NT2/D1 (cell line): ENCODE results near the gene DQX1.
A peak's percentile ranks its signal among the peaks of the same experiment; 100 is the strongest.

Experiments
- DNase-seq: peaks from one replicate; pipeline ENCODE4 v3.0.0-alpha.2; 2011; ENCODE audit warnings: low read depth, low spot score
- H3K27me3 ChIP-seq: 2 replicates; pipeline ENCODE4 v1.6.0; 2011; ENCODE audit warnings: mild to moderate bottlenecking; ENCODE audit not compliant: insufficient read length, insufficient read depth
- H3K36me3 ChIP-seq: 2 replicates; pipeline ENCODE4 v1.6.1; 2011; ENCODE audit warnings: mild to moderate bottlenecking, low read length, mixed read lengths; ENCODE audit not compliant: insufficient read depth, insufficient read length
- H3K4me1 ChIP-seq: 2 replicates; pipeline ENCODE4 v1.5.1; 2011; ENCODE audit not compliant: insufficient read depth, insufficient read length
- H3K4me3 ChIP-seq: 2 replicates; pipeline ENCODE4 v1.5.1; 2011; ENCODE audit warnings: low read depth; ENCODE audit not compliant: insufficient read length
- H3K9ac ChIP-seq: 2 replicates; pipeline ENCODE4 v1.6.0; 2011; ENCODE audit warnings: low read depth; ENCODE audit not compliant: insufficient read length
- H3K9me3 ChIP-seq: 2 replicates; pipeline ENCODE4 v1.5.1; 2011; ENCODE audit warnings: mild to moderate bottlenecking, low read length; ENCODE audit not compliant: insufficient read depth
- SUZ12 ChIP-seq: IDR thresholded peaks from 2 replicates; pipeline ENCODE4 v1.6.1; 2011; ENCODE audit not compliant: insufficient read length, insufficient read depth; ENCODE audit errors: extremely low read depth
- YY1 ChIP-seq: IDR thresholded peaks from 2 replicates; pipeline ENCODE4 v1.6.1; 2011; ENCODE audit not compliant: insufficient read length, insufficient read depth
- ZNF274 ChIP-seq: IDR thresholded peaks from 2 replicates; pipeline ENCODE4 v1.6.1; 2011; ENCODE audit warnings: mild to moderate bottlenecking, low read depth, low read length

Gene DQX1

GRCh38 chr2:74499267-74499939 is 26.6 kb downstream of the DQX1 start, which contains the start of gene LBX2:
Gene LBX2, minus strand, starts transcription at chr2:74499603. Its CDS starts 66 bp downstream, at chr2:74499537.
- peaks cover 2% of the 10 kb centered on the region for H3K36me3 ChIP-seq
- H3K27me3 ChIP-seq, result peaks cover 92% of the 10 kb centered on the region
- H3K9ac ChIP-seq, result peak within 1 kb of the TSS; percentile 50
- no peaks in the 10 kb centered on the region for H3K9me3 ChIP-seq
- peaks cover 23% of the 10 kb centered on the region for H3K4me1 ChIP-seq
- TF ChIP-seq ZNF274, result no peak
- no peak for TF ChIP-seq YY1
- TF ChIP-seq SUZ12, result peak; percentile 42
- peak within 1 kb of the TSS; percentile 39 for H3K4me3 ChIP-seq
- DNase-seq, result no peak

- Histone ChIP-seq H3K4me1 (peaks cover 23% of the 10 kb centered on the region), H3K36me3 (peaks cover 9% of the 10 kb centered on the region), H3K4me3 (peak overlapping the region; percentile 39), H3K9ac (peak overlapping the region; percentile 33), H3K27me3 (peaks cover 85% of the 10 kb centered on the region), H3K9me3 (no peaks in the 10 kb centered on the region)
- DNase-seq, result no peak
- TF ChIP-seq SUZ12 (peak; percentile 18), YY1 (no peak), ZNF274 (no peak)
Measured at GRCh38 chr2:74498500-74499266, 27.3 kb downstream of the DQX1 start.

GRCh38 chr2:74497777-74498499 is 28.1 kb downstream of the DQX1 start:
- Histone ChIP-seq H3K4me3 (peak overlapping the region; percentile 39), H3K4me1 (peaks cover 23% of the 10 kb centered on the region), H3K36me3 (peaks cover 16% of the 10 kb centered on the region), H3K9ac (peak overlapping the region; percentile 74), H3K27me3 (peaks cover 78% of the 10 kb centered on the region), H3K9me3 (no peaks in the 10 kb centered on the region)
- no peak for TF ChIP-seq YY1
- no peak for TF ChIP-seq ZNF274
- TF ChIP-seq SUZ12, result no peak
- DNase-seq, result no peak

- peaks cover 70% of the 10 kb centered on the region for H3K27me3 ChIP-seq
- H3K9me3 ChIP-seq, result no peaks in the 10 kb centered on the region
- H3K4me3 ChIP-seq, result no peak overlapping the region
- H3K9ac ChIP-seq, result peak overlapping the region; percentile 74
- no peak for TF ChIP-seq SUZ12
- TF ChIP-seq YY1, result no peak
- TF ChIP-seq ZNF274, result no peak
- DNase-seq, result no peak
- H3K36me3 ChIP-seq, result peaks cover 23% of the 10 kb centered on the region
- peaks cover 23% of the 10 kb centered on the region for H3K4me1 ChIP-seq
Measured at GRCh38 chr2:74496997-74497776, 28.8 kb downstream of the DQX1 start.

- H3K36me3 ChIP-seq, result peaks cover 41% of the 10 kb centered on the region
- H3K4me3 ChIP-seq, result no peak overlapping the region
- H3K9me3 ChIP-seq, result no peaks in the 10 kb centered on the region
- DNase-seq, result no peak
- H3K4me1 ChIP-seq, result peaks cover 10% of the 10 kb centered on the region
- H3K9ac ChIP-seq, result no peak overlapping the region
- TF ChIP-seq SUZ12 (no peak), YY1 (no peak), ZNF274 (no peak)
- H3K27me3 ChIP-seq, result peaks cover 53% of the 10 kb centered on the region
Measured at GRCh38 chr2:74495440-74495839, 30.6 kb downstream of the DQX1 start.

GRCh38 chr2:74493546-74493945 is 32.5 kb downstream of the DQX1 start:
- Histone ChIP-seq H3K27me3 (peaks cover 34% of the 10 kb centered on the region), H3K9me3 (no peaks in the 10 kb centered on the region), H3K9ac (no peak overlapping the region), H3K4me1 (peaks cover 5% of the 10 kb centered on the region), H3K4me3 (no peak overlapping the region), H3K36me3 (peaks cover 49% of the 10 kb centered on the region)
- no peak for DNase-seq
- TF ChIP-seq SUZ12 (no peak), YY1 (no peak), ZNF274 (no peak)
